Activated naive CD4-positive, alpha-beta T cell treated with anti-CD3 and anti-CD28 coated beads, Interleukin-2, amount 10 ng/mL, durations not matched to agents 7 days and 5 days (primary cell): Measurements from ENCODE around the gene KCNN3.
A peak's percentile ranks its signal among the peaks of the same experiment; 100 is the strongest.

Experiments used
- CTCF ChIA-PET: fragments of 350-600 bp; sonication (Branson Sonifier 250); formaldehyde crosslinking; loops from one replicate; lab custom pipeline; 2021; ENCODE audit warnings: antibody characterized with exemption; lab: Charles Lee
- DNase-seq: peaks from one replicate; pipeline ENCODE4 v3.0.0-alpha.2; 2020
- H3K27ac Mint-ChIP-seq: one replicate; pipeline ENCODE4 v1.8.0; 2021; ENCODE audit warnings: mild to moderate bottlenecking, moderate library complexity, mixed read lengths
- H3K27me3 Mint-ChIP-seq: one replicate; pipeline ENCODE4 v1.8.0; 2021; ENCODE audit warnings: mild to moderate bottlenecking, mixed read lengths
- H3K36me3 Mint-ChIP-seq: one replicate; pipeline ENCODE4 v1.8.0; 2021; ENCODE audit warnings: mixed read lengths
- H3K4me1 Mint-ChIP-seq: one replicate; pipeline ENCODE4 v1.8.0; 2021; ENCODE audit warnings: mixed read lengths
- H3K4me3 Mint-ChIP-seq: one replicate; pipeline ENCODE4 v1.8.0; 2021; ENCODE audit warnings: mild to moderate bottlenecking, moderate library complexity, mixed read lengths
- H3K9me3 Mint-ChIP-seq: one replicate; pipeline ENCODE4 v1.8.0; 2021; ENCODE audit warnings: mixed read lengths

The KCNN3 gene

DNA sequence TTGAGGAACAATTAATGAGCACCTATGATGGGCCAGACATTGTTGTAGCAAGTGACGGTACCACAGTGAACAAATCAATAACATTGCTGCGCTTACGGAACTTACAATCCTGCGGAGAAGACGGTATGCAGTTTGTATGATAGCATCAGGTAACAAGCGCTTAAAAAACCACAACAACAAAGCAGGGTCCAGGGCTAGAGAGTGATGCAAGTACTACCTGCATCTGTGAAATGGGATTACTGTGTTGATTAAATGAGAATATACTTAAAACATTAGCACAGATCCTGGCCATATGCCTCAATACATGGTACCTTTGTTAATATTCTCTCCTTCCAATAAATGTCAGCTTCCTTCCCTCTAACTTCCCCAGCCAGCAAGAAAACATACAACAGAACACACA, 151.5 kb downstream of the KCNN3 start:
- Mint-ChIP-seq H3K4me3 (no peak overlapping the region), H3K9me3 (no peaks in the 10 kb centered on the region), H3K4me1 (peaks cover 32% of the 10 kb centered on the region), H3K36me3 (no peaks in the 10 kb centered on the region), H3K27ac (no peak overlapping the region), H3K27me3 (peaks cover 12% of the 10 kb centered on the region)
- CTCF ChIA-PET: interaction anchor here (1.5 kb wide), 1 partner anchor 73 kb away, joined by 4 read pairs; no protein-coding TSS in a partner anchor
- no peak for DNase-seq

GRCh38 chr1:154717528-154717924, 152.6 kb downstream of the KCNN3 start:
- CTCF ChIA-PET: interaction anchor here (1.1 to 1.5 kb wide), 3 partner anchors 10 to 74 kb away, joined by 3 to 4 read pairs (median 4); no protein-coding TSS in a partner anchor
- no peaks in the 10 kb centered on the region for H3K9me3 Mint-ChIP-seq

GRCh38 chr1:154716614-154717527, 153.2 kb downstream of the KCNN3 start:
- Mint-ChIP-seq H3K27ac (no peak overlapping the region), H3K36me3 (no peaks in the 10 kb centered on the region), H3K4me1 (peaks cover 37% of the 10 kb centered on the region), H3K27me3 (peaks cover 21% of the 10 kb centered on the region), H3K9me3 (no peaks in the 10 kb centered on the region), H3K4me3 (no peak overlapping the region)
- CTCF ChIA-PET: interaction anchor here (1.1 to 1.5 kb wide), 3 partner anchors 11 to 75 kb away, joined by 3 to 4 read pairs (median 4); no protein-coding TSS in a partner anchor
- no peak for DNase-seq

More at GRCh38 chr1:154717528-154717924, 152.6 kb downstream of the KCNN3 start:
- no peak overlapping the region for H3K4me3 Mint-ChIP-seq
- no peak for DNase-seq
- no peaks in the 10 kb centered on the region for H3K36me3 Mint-ChIP-seq
- peaks cover 32% of the 10 kb centered on the region for H3K4me1 Mint-ChIP-seq
- no peak overlapping the region for H3K27ac Mint-ChIP-seq
- H3K27me3 Mint-ChIP-seq: peaks cover 15% of the 10 kb centered on the region

GRCh38 chr1:154716011-154716410, 154.1 kb downstream of the KCNN3 start:
- CTCF ChIA-PET: interaction anchor here (0.9 kb wide), 1 partner anchor 10 kb away, joined by 3 read pairs; no protein-coding TSS in a partner anchor
- no peak overlapping the region for H3K27ac Mint-ChIP-seq
- H3K4me1 Mint-ChIP-seq: peaks cover 39% of the 10 kb centered on the region
- no peak for DNase-seq
- no peaks in the 10 kb centered on the region for H3K36me3 Mint-ChIP-seq
- no peaks in the 10 kb centered on the region for H3K9me3 Mint-ChIP-seq
- peaks cover 21% of the 10 kb centered on the region for H3K27me3 Mint-ChIP-seq
- no peak overlapping the region for H3K4me3 Mint-ChIP-seq

DNA sequence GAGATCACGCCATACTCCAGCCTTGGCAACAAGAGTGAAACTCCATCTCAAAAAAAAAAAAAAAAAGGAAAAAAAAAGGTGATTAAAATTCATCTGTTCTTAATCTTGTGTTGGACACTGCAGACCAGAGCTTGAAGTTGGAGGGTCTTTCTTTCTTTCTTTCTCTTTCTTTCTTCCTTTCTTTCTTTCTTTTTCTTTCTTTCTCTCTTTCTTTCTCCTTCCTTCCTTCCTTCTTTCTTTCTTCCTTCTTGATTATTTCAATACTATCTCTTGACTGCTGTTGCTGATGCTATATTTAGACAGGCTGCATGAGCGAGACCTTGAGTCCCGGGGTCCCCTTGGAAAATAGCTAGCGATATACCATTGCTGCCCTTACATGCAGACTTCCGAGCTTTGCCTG, 154.7 kb downstream of the KCNN3 start:
- no peak overlapping the region for H3K4me3 Mint-ChIP-seq

GRCh38 chr1:154714638-154715037, 155.4 kb downstream of the KCNN3 start:
- H3K4me1 Mint-ChIP-seq: peaks cover 26% of the 10 kb centered on the region

More for the DNA sequence above, 154.7 kb downstream of the KCNN3 start:
- DNase-seq: no peak
- no peaks in the 10 kb centered on the region for H3K36me3 Mint-ChIP-seq
- H3K27me3 Mint-ChIP-seq: peaks cover 21% of the 10 kb centered on the region
- CTCF ChIA-PET: interaction anchor here (0.9 kb wide), 1 partner anchor 11 kb away, joined by 3 read pairs; no protein-coding TSS in a partner anchor
- no peaks in the 10 kb centered on the region for H3K9me3 Mint-ChIP-seq
- no peak overlapping the region for H3K27ac Mint-ChIP-seq
- peaks cover 33% of the 10 kb centered on the region for H3K4me1 Mint-ChIP-seq

DNA sequence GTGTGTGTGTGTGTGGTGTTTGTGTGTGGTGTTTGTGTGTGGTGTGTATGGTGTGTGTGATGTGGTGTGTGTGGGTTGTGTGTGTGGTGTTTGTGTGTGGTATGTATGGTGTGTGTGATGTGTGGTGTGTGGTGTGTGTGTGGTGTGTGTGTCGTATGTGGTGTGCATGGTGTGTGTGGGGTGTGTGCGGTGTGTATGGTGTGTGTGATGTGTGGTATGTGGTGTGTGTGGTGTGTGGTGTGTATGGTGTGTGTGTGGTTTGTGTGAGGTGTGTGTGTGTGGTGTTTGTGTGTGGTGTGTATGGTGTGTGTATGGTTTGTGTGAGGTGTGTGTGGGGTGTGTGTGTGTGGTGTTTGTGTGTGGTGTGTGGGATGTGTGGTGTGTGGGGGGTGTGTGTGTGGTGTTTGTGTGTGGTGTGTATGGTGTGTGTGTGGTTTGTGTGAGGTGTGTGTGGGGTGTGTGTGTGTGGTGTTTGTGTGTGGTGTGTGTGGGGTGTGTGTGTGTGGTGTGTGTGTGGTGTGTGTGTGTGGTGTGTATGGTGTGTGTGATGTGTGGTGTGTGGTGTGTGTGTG, 155.9 kb downstream of the KCNN3 start:
- Mint-ChIP-seq H3K9me3 (no peaks in the 10 kb centered on the region), H3K36me3 (no peaks in the 10 kb centered on the region), H3K4me3 (no peak overlapping the region), H3K27ac (no peak overlapping the region), H3K27me3 (peaks cover 25% of the 10 kb centered on the region), H3K4me1 (peaks cover 21% of the 10 kb centered on the region)
- CTCF ChIA-PET: no interaction called here
- DNase-seq: no peak

More at GRCh38 chr1:154714638-154715037, 155.4 kb downstream of the KCNN3 start:
- Mint-ChIP-seq H3K27ac (no peak overlapping the region), H3K27me3 (peaks cover 21% of the 10 kb centered on the region), H3K4me3 (no peak overlapping the region), H3K9me3 (no peaks in the 10 kb centered on the region), H3K36me3 (no peaks in the 10 kb centered on the region)
- CTCF ChIA-PET: no interaction called here
- DNase-seq: peak; percentile 35

DNA sequence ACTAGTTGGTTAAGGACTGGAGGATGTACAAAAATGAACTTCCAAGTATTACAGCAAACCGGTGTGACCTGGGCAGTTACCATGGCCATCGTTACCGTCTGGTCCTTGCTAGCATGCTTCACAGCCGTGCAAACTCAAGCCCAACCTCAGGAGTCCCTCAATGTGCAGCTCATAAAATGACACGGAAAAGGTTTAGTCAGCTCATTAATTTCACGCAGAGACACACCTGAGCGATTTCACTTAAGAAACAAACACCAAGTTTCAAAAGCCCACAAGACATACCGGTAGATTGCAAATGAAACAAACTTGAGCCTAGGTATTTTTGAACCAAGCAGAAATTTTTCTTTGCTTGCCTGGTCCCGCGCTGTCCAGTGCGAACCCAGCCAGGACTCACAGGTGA, 157.1 kb downstream of the KCNN3 start:
- CTCF ChIA-PET: no interaction called here
- DNase-seq: no peak
- H3K4me3 Mint-ChIP-seq: no peak overlapping the region
- H3K36me3 Mint-ChIP-seq: no peaks in the 10 kb centered on the region
- peaks cover 31% of the 10 kb centered on the region for H3K27me3 Mint-ChIP-seq
- H3K9me3 Mint-ChIP-seq: no peaks in the 10 kb centered on the region
- H3K27ac Mint-ChIP-seq: no peak overlapping the region
- peaks cover 18% of the 10 kb centered on the region for H3K4me1 Mint-ChIP-seq

- Mint-ChIP-seq H3K4me1 (peaks cover 18% of the 10 kb centered on the region), H3K4me3 (no peak overlapping the region), H3K27ac (no peak overlapping the region), H3K9me3 (no peaks in the 10 kb centered on the region), H3K36me3 (no peaks in the 10 kb centered on the region), H3K27me3 (peaks cover 38% of the 10 kb centered on the region)
- CTCF ChIA-PET: no interaction called here
- DNase-seq: no peak
Observed at GRCh38 chr1:154712166-154712810, 157.8 kb downstream of the KCNN3 start.

DNA sequence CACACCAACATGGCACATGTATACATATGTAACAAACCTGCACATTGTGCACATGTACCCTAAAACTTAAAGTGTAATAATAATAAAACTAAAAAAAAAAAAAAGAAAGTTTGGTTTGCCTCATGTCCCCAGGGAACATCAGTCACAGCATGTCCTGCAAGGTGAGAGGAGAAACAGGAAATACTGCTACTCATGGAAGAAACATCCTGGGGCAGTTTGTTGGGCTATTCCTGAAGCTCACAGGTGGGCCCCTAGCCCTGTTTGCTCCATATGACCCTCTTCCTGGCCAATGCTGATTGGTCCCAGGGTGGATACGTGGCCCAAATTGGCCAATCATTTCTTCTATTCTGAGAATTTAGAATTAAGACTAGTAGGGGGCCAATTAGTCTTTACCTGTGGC, 158.7 kb downstream of the KCNN3 start:
- Mint-ChIP-seq H3K4me3 (no peak overlapping the region), H3K36me3 (no peaks in the 10 kb centered on the region), H3K9me3 (no peaks in the 10 kb centered on the region), H3K4me1 (peaks cover 12% of the 10 kb centered on the region), H3K27me3 (peaks cover 34% of the 10 kb centered on the region), H3K27ac (no peak overlapping the region)
- CTCF ChIA-PET: no interaction called here
- DNase-seq: no peak

GRCh38 chr1:154710106-154710505, 160.0 kb downstream of the KCNN3 start:
- no peaks in the 10 kb centered on the region for H3K9me3 Mint-ChIP-seq
- no peak for DNase-seq
- peaks cover 29% of the 10 kb centered on the region for H3K27me3 Mint-ChIP-seq
- peaks cover 8% of the 10 kb centered on the region for H3K4me1 Mint-ChIP-seq
- H3K27ac Mint-ChIP-seq: no peak overlapping the region
- H3K36me3 Mint-ChIP-seq: no peaks in the 10 kb centered on the region
- H3K4me3 Mint-ChIP-seq: no peak overlapping the region
- CTCF ChIA-PET: no interaction called here

- no peak for DNase-seq
- H3K36me3 Mint-ChIP-seq: no peaks in the 10 kb centered on the region
- no peak overlapping the region for H3K4me3 Mint-ChIP-seq
- CTCF ChIA-PET: no interaction called here
- peaks cover 8% of the 10 kb centered on the region for H3K4me1 Mint-ChIP-seq
- H3K27me3 Mint-ChIP-seq: peaks cover 35% of the 10 kb centered on the region
- H3K9me3 Mint-ChIP-seq: no peaks in the 10 kb centered on the region
- no peak overlapping the region for H3K27ac Mint-ChIP-seq
Observed at GRCh38 chr1:154707901-154708463, 162.1 kb downstream of the KCNN3 start.

DNA sequence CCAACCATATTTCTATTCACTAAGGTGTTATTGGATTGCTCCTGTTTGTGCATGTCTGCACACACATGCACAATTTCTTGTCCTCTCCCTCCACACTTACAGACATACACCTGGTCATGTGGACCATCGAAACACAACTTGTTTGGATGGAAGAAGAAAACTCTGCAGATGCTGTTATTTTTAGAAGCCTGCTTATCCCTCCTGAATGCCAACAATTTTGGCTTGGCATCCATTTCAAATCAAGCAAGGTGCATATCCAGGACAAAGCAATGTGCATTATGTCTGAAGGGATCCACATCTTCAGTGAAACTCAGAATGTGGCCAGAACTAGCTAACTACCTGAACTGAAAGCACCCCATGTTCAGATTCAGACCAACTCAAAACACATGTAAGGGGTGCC, 163.2 kb downstream of the KCNN3 start:
- Mint-ChIP-seq H3K4me3 (no peak overlapping the region), H3K4me1 (peaks cover 2% of the 10 kb centered on the region), H3K27me3 (peaks cover 26% of the 10 kb centered on the region), H3K27ac (no peak overlapping the region), H3K36me3 (no peaks in the 10 kb centered on the region), H3K9me3 (no peaks in the 10 kb centered on the region)
- no peak for DNase-seq
- CTCF ChIA-PET: interaction anchor here (1.0 kb wide), 1 partner anchor 37 kb away, joined by 3 read pairs; no protein-coding TSS in a partner anchor

DNA sequence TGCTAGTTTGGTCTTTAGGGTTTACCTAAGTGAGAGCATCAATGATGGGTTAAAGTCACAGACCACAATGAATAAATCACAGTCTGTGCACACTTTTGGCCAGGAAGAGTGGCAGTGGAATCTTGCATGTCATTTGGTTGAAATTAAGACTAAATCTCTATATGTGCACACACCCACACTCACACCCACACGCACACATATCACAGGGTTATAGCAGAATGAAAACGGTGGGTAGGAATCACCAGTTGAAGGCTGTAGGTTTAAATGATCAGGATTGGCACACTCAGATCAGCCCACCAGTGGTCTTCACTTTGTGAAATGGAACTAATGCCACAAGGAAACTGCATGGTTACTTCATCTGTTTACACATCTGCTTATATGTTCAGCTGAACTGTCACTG, 164.5 kb downstream of the KCNN3 start:
- Mint-ChIP-seq H3K36me3 (no peaks in the 10 kb centered on the region), H3K4me1 (no peaks in the 10 kb centered on the region), H3K27me3 (peaks cover 22% of the 10 kb centered on the region), H3K9me3 (no peaks in the 10 kb centered on the region), H3K4me3 (no peak overlapping the region), H3K27ac (no peak overlapping the region)
- CTCF ChIA-PET: no interaction called here
- DNase-seq: no peak
